Measurements from ENCODE around the gene AIRE.
"Not testable (repeated sequence)": the region's sequence is repeated elsewhere in the genome, so short reads cannot be mapped to it uniquely, and the experiment has no call there.

DNA sequence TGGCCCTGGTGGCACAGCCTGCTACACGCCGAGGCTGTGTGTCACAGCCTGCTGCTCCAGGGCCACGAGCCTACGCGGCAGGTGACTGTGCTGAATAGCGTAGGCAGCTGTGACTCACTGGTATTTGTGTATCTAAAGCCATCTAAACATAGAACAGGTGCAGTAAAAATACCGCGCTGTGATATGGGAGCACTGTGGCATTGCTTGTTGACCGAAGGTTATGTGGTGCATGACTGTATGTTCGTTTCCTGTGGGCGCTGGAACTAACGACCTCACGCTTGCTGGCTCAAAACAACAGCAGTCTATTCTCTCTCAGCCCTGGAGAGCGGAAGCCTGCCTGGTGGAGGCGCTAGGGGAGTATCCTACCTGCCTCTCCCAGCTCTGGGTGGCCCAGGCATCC, 41.7 kb upstream of the AIRE start:
- TF ChIP-seq, protein P1, sequence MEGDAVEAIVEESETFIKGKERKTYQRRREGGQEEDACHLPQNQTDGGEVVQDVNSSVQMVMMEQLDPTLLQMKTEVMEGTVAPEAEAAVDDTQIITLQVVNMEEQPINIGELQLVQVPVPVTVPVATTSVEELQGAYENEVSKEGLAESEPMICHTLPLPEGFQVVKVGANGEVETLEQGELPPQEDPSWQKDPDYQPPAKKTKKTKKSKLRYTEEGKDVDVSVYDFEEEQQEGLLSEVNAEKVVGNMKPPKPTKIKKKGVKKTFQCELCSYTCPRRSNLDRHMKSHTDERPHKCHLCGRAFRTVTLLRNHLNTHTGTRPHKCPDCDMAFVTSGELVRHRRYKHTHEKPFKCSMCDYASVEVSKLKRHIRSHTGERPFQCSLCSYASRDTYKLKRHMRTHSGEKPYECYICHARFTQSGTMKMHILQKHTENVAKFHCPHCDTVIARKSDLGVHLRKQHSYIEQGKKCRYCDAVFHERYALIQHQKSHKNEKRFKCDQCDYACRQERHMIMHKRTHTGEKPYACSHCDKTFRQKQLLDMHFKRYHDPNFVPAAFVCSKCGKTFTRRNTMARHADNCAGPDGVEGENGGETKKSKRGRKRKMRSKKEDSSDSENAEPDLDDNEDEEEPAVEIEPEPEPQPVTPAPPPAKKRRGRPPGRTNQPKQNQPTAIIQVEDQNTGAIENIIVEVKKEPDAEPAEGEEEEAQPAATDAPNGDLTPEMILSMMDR (IDR thresholded peaks at IDR 0.05) = not testable (repeated sequence)
- not testable (repeated sequence) for TF ChIP-seq POLR2A (IDR thresholded peaks at IDR 0.05)

Data from uterus (tissue), 2 donors.